AG08396 (cell line): ENCODE measurements around the gene RPUSD2.
A peak's percentile ranks its signal among the peaks of the same experiment; 100 is the strongest.

Experiments used
- DNase-seq: peaks from one replicate; pipeline ENCODE4 v3.0.0; 2012; ENCODE audit warnings: low spot score, mixed read lengths

The RPUSD2 gene

GRCh38 chr15:40569129-40569953 lies at the start of gene RPUSD2:
TSS of gene RPUSD2 (plus strand) at chr15:40569299. CDS start at chr15:40569338, 39 bp downstream.
- DNase-seq, result peak; percentile 96

GRCh38 chr15:40523611-40524010 lies 45.5 kb upstream of the RPUSD2 start:
- DNase-seq, result no peak

- no peak for DNase-seq
These were observed 43.2 kb upstream of the RPUSD2 start for GRCh38 chr15:40525855-40526254.

- no peak for DNase-seq
These were observed 40.3 kb upstream of the RPUSD2 start for GRCh38 chr15:40528801-40529200.

- no peak for DNase-seq
These were observed 35.2 kb upstream of the RPUSD2 start for GRCh38 chr15:40533763-40534364.

GRCh38 chr15:40534371-40534770 lies 34.7 kb upstream of the RPUSD2 start:
- no peak for DNase-seq

- no peak for DNase-seq
These were observed 32.6 kb upstream of the RPUSD2 start for GRCh38 chr15:40536501-40536900.

- DNase-seq, result no peak
These were observed 30.1 kb upstream of the RPUSD2 start for GRCh38 chr15:40538976-40539375.

- no peak for DNase-seq
These were observed 26.0 kb upstream of the RPUSD2 start for GRCh38 chr15:40543082-40543481.

- DNase-seq, result no peak
These were observed 25.3 kb upstream of the RPUSD2 start for GRCh38 chr15:40543631-40544294.

GRCh38 chr15:40545457-40545856 lies 23.6 kb upstream of the RPUSD2 start:
- DNase-seq, result no peak

- DNase-seq, result no peak
These were observed 20.5 kb upstream of the RPUSD2 start for GRCh38 chr15:40548610-40549009.

- DNase-seq, result no peak
These were observed 19.2 kb upstream of the RPUSD2 start for GRCh38 chr15:40549894-40550293.

GRCh38 chr15:40550341-40551037 lies 18.6 kb upstream of the RPUSD2 start:
- DNase-seq, result no peak

- DNase-seq, result no peak
These were observed 15.0 kb upstream of the RPUSD2 start for GRCh38 chr15:40554161-40554525.

GRCh38 chr15:40555876-40556275 lies 13.2 kb upstream of the RPUSD2 start:
- DNase-seq, result no peak

- no peak for DNase-seq
These were observed 10.0 kb upstream of the RPUSD2 start for GRCh38 chr15:40558952-40559742.

- DNase-seq, result no peak
These were observed 6.4 kb upstream of the RPUSD2 start for GRCh38 chr15:40562691-40563090.

GRCh38 chr15:40563426-40563825 lies 5.7 kb upstream of the RPUSD2 start:
- DNase-seq, result no peak

GRCh38 chr15:40564591-40565332 lies 4.3 kb upstream of the RPUSD2 start, which contains the start of gene CCDC32:
TSS of gene CCDC32 (minus strand) at chr15:40565042. CDS start at chr15:40563015, 2,027 bp downstream.
- peak; percentile 98 for DNase-seq
